Measurements from ENCODE around the gene GJC3. TPM values are rescaled to one million over a fixed set of nuclear protein-coding genes. Genes with fewer than 3 reads are reported as not detected.
"Not testable (repeated sequence)": the region's sequence is repeated elsewhere in the genome, so short reads cannot be mapped to it uniquely, and the experiment has no call there.

The GJC3 gene
- total RNA-seq, 1 donor from 2014 or later, result not detected

DNA sequence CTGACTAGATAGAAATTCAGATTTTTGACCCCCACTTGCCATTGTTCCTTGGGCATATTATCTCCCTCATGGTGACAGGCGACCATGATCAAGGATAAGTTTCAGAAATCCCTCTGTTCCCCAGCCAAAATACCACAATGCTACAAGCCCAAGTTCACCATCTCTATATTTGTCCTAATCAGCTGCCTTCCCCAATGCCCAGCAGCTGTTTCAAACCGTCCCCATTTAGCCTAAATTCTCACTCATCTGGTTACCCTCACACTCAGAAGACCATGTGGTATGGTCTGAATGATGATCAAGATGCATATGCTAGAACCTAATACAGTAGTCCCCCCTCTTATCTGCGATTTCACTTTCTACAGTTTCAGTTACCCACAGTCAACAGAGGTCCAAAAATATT lies 956 bp upstream of the GJC3 start:
- no peak for DNase-seq (ENCODE audit: low read depth)

DNA sequence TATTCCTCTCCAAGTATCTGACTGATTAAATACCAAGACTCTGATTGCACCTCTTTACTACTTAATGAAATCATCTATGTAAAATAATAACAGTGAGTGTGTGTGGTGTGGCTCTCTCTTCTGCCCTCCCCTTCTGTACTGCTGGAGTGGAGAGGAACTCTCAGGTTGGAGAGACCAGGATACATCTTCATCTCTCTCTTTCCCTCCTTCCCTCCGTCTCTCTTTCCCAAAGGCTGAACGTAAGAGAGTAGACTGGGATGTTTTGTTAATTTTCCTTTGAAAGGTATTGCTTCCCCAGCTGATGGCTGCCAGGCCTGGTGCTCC lies 272 bp upstream of the GJC3 start:
- no peak for DNase-seq (ENCODE audit: low read depth)

DNA sequence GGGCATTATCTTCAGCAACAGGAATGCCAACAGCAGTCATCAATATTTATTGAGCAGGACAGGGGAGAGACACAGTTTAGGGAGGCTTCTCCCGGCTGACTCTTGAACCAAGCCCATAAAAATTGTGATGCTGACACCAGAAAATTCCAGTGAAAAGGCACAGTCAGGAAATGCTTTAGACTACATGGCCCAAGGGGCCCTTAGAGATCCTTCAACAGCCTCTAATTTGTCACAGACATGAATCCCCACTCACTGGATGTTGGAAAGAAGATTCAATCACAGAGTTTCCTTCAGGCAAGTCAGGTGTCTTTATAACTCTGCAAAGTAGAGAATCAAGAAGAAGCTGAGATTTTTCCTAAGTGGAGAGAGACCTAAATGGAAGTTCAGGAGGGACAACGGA lies 1.2 kb downstream of the GJC3 start:
- DNase-seq (ENCODE audit: low read depth), result no peak

DNA sequence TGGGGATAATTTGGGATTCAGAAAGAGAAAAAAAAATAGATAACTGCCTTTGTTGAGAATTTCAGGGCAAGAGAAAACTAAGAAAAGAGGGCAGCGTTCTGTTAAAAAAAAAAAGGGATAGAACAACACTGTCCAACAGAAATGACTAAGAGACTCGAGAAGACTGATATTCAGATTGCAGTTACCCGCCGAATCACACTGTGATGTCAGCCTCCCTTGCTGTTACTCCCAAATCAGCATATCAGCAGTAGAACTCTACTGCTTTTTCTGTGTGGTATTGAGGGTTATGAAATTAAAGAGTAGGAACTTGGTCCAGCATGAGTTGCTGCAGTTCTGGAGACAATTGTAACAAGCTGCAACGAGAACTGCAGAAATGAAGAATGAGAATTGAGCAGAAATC lies 1.9 kb downstream of the GJC3 start:
- DNase-seq (ENCODE audit: low read depth), result no peak

DNA sequence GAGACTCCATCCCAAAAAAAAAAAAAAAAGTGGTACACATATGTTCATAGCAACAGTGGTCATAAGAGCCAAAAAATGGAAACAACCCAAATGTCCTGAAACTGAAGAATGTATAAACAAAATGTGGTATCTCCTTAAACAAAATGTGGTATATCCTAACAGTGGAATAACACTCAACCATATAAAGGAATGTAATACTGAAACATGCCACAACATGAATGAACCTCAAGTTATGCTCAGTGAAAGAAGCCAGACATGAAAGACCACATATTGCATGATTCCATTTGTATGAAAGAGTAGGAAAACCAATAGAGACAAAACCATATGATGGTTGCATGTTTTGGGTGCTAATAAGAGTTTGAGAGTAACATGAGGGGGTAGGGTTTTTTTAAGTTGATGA lies 3.1 kb downstream of the GJC3 start:
- no peak for DNase-seq (ENCODE audit: low read depth)

DNA sequence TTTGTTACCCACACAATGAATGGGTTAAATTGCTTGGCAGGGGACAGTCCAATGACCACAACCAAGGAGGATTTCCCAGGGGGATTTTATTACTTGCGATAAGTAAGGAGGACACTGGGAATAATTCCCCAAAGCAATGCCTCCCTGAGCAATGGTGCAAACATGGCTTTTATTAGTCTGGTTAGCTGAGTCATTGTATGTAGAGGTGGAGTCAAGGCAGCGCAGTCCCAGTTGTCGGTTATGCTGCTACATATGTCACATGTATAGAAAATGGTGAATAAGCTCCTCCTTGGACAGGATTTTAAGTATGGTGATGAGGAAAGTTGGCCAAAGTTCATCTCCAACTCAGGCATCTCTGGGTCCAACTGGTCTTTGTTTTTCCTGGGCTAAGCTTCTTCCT lies 6.2 kb downstream of the GJC3 start:
- no peak for DNase-seq (ENCODE audit: low read depth)

DNA sequence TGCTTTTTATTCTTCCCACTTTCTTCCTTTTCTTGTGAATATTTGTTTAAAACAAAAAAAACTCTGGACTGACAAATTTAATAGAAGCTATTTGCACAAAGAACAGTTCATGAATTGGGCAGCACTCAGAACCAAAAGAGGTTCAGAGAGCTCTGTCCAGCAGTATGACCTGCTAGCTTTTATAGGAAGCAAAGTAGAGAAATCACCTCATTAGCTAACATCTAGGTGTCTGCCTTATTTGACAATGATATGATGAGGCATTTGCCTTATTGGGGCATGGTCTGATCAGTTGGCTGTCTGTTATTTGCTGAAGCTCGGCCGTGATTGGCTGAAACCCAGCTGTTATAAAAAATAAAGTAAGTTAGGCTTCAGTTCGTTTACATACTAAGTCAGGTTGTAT lies 9.3 kb downstream of the GJC3 start:
- DNase-seq (ENCODE audit: low read depth), result peak; percentile 9

DNA sequence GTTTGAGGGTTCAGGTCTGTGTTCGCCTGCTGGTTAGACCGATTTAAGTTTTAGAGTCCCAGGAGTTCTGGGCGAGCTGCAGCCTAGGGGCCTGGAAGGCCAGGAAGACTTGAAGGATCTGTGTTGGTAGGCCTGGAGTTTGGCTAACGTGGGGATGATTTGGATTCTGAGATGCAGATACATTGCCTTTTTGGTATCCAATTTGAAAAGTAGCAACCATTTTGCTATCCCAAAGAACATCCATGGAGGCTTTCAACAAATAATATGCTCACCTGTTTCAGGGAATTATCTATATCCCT lies 9.7 kb downstream of the GJC3 start:
- DNase-seq (ENCODE audit: low read depth), result no peak

DNA sequence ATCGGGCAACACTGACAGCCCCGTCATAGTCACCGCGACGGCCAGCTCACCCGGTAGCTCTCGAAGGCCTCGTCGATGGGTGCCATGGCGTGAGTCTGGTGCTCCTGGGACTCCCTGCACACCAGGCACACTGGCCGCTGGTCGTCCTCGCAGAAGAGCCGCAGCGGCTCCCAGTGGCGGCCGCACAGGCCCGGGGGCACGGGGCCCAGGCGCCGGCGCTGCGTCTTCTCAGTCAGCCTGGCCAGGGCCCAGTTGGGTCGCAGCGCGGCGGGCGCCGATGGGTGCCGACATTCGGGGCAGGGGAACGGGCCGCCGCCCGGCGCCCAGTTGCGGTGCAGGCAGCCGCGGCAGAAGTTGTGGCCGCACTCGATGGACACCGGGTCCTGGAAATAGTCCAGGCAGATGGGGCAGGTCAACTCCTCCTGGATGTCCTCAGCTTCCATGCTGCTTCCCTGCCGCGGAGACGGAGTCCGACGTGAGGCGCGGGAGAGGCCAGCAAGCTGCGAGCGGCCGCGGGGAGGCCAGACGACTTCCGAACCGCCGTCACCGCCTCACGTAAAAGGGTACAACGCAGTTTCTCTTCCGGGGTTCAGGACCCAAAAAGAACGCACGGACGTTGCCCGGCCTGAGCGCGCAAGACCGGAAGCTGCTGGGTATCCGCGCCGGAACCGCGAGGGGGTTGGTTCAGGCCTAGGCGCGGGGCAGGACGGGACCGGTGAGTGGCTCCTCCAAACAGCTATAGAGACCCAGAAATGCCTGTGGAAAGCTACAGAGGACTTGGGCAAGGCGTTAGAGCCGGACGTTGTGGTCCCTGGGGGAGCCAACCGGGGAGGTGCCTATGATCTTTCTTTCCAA lies 10.2 kb downstream of the GJC3 start, which contains the start of gene TRIM4:
Gene TRIM4, minus strand, starts transcription at position 572 of the 855 bp plus-strand sequence. Its CDS starts 129 bp downstream, at position 443.
- peak; percentile 79 for DNase-seq (ENCODE audit: low read depth)

DNA sequence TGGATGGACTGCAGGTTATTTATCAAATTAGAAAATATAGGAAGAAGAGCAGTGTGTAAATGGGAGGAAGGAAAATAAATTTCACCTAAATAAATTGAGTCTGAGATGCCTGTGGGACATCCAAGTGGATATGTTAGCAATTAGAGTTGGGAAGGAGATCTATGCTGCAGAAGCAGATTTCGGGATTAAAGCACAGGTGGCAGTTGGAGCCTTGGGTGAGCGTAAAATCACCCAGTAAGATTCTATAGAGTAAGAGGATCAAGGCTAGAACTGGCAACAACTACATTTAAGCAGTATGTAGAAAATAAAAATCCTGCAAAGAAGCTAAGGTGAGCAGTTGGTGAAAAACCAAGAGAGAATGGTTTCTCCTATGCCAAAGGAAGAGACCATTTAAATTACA lies 18.4 kb downstream of the GJC3 start:
- DNase-seq (ENCODE audit: low read depth), result no peak

DNA sequence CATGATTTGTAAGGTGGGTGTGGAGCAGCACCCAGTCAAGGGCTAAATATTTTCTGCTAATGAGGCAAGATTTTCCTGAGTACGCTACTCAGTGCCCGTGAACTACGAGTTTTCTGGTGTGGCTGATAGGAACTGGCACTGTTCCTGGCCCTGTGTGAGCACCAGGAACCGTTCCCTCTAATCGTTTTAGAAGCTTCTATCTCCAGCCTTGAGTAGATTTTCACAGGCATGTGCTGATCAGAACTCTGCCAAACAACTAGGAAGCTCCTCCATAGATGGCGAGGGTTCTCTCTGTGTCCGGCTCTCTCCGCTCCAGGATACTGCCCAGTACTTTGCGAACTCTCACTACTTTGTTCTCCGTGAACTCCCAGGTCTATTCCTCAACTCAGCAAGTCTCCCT lies 27.8 kb downstream of the GJC3 start:
- DNase-seq (ENCODE audit: low read depth), result no peak

DNA sequence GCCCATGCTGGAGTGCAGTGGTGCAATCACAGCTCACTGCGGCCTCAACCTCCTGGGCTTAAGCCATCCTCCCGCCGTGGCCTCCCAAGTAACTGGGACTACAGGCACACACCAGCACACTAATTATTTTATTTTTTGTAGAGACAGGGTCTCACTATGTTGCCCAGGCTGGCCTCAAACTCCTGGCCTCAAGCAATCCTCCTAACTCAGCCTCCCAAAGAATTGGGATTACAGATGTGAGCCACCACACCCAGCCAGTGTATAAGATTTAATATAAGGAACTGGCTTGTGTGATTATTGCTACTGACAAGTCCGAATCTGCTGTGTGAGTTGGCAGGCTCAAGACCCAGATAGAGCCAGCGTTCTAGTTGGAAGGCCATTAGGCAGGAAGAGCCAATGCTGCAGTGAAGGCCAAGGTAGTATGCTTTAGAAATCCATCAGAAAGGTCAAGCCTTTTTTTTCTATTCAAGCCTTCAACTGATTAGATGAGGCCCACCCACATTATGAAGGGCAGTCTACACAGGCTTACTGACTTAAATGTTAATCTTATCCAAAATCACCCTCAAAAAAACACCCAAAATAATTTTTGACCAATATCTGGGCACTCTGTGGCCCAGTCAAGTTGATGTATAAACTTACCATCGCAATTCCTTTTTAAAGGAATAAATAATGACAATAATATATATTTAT lies 29.4 kb downstream of the GJC3 start:
- DNase-seq (ENCODE audit: low read depth), result no peak

DNA sequence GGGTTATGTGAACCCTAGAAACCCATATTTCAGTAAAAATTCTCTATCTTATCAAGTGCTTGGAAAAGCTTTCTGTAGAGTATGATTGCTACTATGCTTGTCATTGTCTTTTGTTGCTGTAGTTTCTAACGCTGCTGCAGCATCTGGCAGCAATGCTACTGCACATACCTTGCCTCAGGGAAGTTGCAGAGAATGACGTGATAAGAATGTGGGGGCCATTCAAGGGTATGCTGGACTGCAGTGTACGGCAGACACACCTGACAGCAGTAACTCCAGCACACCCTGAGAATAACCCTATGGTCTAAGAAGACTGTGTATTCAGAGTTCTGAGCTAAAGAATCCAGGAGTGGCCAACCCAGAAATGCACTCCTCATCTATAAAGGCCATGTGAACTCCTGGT lies 30.6 kb downstream of the GJC3 start:
- DNase-seq (ENCODE audit: low read depth), result peak; percentile 11

DNA sequence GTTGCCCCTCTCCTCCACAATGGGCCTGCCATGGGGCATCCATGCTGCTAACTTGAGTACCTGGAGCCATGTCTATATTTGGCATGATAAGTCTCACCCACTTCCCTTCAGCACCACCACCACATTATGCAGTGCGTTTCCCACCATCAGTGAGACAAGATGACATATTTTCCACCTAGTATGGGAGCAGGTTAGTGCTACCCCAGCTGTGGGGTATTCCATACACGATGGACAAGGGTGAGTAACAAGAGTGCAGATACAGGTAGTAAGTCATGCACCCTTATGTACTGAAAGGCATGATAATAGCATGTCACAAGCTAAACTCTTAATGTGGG lies 31.4 kb downstream of the GJC3 start:
- no peak for DNase-seq (ENCODE audit: low read depth)

DNA sequence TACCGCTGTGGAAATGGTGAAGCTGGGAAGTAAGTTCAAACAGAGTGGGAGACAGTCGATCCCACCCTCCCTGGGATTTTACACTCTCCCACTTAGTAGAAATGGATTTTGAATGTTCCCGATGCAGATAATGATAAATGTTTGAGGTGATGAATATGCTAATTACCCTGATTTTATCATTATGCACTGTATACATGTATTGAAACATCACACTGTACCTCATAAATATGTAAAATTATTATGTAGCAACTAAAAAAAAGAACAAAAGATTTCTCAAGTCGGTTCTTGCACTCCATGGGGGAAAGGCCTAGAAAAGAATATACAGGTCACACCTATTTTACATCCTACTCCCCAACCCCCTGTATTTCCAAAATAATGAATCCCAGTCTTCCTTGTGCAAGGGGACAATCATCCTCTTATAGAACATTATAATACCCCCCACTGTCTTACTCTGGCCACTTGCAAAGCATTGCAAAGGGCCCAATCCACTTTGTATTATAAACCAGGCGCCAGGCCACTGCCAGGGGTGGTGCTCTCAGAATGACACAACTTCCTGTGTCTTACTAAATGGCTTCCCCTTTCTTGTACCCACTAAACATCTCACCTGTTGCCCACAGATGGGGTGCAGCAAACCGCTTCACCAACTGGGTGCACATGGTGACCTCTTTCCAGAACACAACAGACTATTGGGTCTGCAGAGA lies 31.9 kb downstream of the GJC3 start:
- no peak for DNase-seq (ENCODE audit: low read depth)

DNA sequence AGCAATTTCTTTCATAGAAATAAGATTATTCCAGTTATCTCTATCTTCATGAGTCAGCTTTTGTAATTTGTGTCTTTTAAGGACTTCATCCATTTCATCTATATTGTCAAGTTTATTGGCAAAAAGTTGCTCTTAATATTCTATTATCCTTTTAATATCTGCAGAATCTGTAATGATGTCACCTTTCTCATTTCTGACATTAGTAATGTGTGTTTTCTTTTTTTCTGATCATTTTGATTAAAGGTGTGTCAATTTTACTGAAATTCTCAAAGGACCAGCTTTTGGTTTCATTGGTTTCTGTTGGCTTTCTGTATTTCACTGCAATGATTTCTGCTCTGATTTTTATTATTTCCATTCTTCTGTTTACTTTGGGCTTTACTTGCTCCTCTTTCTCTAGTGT lies 34.7 kb downstream of the GJC3 start:
- DNase-seq (ENCODE audit: low read depth), result no peak

DNA sequence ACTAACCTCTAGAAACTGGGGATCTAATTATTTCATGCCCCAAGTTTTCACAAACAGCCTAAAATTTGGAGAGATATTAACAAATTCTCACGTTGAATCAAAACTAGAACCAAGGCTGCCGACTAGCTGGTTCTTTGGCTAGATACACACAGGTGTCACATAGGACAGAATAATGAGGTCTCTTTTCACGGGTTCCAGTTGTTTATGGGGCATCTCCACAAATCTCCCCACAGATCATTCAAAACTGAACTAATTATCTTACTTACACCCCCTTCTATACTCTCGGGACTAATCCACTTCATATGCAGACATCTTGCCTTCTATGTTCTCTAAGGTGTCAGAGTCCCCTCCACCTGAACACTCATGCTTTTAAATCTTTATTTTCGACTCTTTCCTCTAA lies 36.1 kb downstream of the GJC3 start:
- no peak for DNase-seq (ENCODE audit: low read depth)

DNA sequence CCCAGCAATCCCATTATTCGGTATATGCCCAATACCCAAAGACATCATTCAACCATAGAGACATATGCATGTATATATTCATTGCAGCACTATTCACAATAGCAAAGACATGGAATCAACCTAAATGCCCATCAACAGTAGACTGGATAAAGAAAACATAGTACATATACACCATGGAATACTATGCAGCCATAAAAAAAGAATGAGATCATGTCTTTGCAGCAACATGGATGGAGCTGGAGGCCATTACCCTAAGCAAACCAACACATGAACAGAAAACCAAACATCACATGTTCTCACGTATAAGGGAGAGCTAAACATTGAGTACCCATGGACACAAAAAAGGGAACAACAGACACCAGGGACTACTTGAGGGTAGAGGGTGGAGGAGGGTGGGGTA lies 39.1 kb downstream of the GJC3 start:
- DNase-seq (ENCODE audit: low read depth), result not testable (repeated sequence)

DNA sequence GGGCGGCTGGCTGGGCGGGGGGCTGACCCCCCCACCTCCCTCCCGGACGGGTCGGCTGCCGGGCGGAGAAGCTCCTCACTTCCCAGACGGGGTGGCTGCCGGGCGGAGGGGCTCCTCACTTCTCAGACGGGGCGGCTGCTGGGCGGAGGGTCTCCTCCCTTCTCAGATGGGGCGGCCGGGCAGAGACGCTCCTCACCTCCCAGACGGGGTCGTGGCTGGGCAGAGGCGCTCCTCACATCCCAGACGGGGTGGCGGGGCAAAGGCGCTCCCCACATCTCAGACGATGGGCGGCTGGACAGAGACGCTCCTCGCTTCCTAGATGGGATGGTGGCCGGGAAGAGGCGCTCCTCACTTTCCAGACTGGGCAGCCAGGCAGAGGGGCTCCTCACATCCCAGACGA lies 41.1 kb downstream of the GJC3 start:
- DNase-seq (ENCODE audit: low read depth), result not testable (repeated sequence)

DNA sequence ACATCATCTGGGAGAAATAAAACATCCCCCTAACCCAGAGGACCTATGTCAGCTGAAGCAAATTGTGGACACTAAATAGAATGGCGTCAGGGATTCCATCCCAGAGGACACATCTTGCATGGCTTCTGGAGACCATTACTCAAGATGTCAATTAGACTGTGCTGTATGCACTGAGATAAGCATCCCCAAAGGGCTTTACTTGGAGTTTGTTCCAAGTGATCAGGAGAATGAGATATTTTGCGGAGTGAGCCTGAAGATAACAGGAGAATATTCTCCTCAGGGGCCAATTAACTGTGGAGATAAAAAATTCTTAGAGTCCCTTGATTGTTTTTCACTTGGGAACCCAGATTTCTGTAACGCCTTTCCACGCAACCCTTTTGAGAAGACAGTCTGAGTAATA lies 48.0 kb downstream of the GJC3 start:
- DNase-seq (ENCODE audit: low read depth), result no peak

DNA sequence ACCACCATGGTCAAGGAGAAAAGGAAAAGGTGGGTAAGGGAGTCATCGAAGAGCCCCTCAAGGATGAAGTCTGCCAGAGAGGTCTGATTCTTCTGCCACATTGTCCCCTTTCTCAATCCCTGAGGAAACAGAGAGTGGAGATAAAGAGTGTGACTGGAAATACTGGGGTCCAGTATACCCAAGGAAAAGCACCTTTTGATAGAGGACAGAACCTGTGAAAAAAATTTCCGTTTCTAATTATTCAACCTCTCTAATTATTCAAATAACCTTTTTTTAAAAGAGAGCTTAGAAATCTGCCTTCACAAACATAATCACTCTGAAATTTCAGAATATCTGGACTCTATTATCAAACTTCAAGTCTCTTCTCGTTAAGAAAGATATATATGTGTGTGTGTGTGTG lies 52.5 kb downstream of the GJC3 start, which contains the start of gene OR2AE1:
Gene OR2AE1, minus strand, starts transcription at position 101 of the 400 bp plus-strand sequence. Its CDS starts 0 bp downstream, at position 101.
- DNase-seq (ENCODE audit: low read depth), result no peak

DNA sequence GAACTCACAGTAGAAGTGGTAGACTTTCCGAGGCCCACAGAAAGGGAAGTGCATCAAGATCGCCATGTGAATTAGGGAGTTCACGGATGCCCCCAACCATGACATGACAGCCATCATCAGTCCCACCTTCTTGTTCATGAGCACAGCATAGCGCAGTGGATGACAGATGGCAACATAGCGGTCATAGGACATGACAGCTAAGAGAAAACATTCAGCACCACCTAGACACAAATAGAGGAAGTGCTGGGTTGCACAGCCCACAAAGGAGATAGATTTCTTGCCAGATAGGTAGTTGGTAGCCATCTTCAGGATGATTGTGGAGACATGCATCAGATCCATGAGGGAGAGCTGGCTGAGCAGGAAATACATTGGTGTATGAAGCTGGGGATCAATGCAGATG lies 52.9 kb downstream of the GJC3 start:
- no peak for DNase-seq (ENCODE audit: low read depth)

Measured in renal cortical epithelial cell (primary cell).